Spinal cord (tissue), 10 donors: ENCODE data around the gene SHC3. TPM values are rescaled to one million over a fixed set of nuclear protein-coding genes. Genes with fewer than 3 reads are reported as not detected.
A peak's percentile ranks its signal among the peaks of the same experiment; 100 is the strongest.

Source experiments
- DNase-seq, 6 donors: peaks; one replicate each; pipeline versions ENCODE4 v3.0.0 to v3.0.0-alpha.2; 2013 to 2015; ENCODE audit warnings: low spot score in 6 of 6, low read depth in 4 of 6
- H3K27ac ChIP-seq: one replicate; pipeline ENCODE4 v1.5.1; 2013; ENCODE audit warnings: low read depth, low read length, control low read depth
- H3K27me3 ChIP-seq: one replicate; pipeline ENCODE4 v1.6.1; 2013; ENCODE audit warnings: low read length; ENCODE audit not compliant: control insufficient read depth, insufficient read depth
- H3K36me3 ChIP-seq: one replicate; pipeline ENCODE4 v1.6.1; 2013; ENCODE audit warnings: low read length; ENCODE audit not compliant: control insufficient read depth, insufficient read depth
- H3K4me1 ChIP-seq: one replicate; pipeline ENCODE4 v1.6.1; 2013; ENCODE audit warnings: low read length; ENCODE audit not compliant: control insufficient read depth, insufficient read depth
- H3K4me3 ChIP-seq: one replicate; pipeline ENCODE4 v1.5.1; 2013; ENCODE audit warnings: low read depth, low read length, control low read depth
- H3K9me3 ChIP-seq: one replicate; pipeline ENCODE4 v1.6.1; 2013; ENCODE audit warnings: low read length; ENCODE audit not compliant: control insufficient read depth, insufficient read depth
- WGBS: methylation state at CpG from one replicate; pipeline ENCODE4 v1.1.5; 2013; ENCODE audit warnings: missing lambda C conversion rate; ENCODE audit not compliant: insufficient coverage; 5-methylcytosine and 5-hydroxymethylcytosine counted together
- long read RNA-seq, 4 donors: transcript quantifications; one replicate each; lab custom pipeline, GENCODE V29; 2026
- polyA plus RNA-seq, 2 donors: library from polyadenylated mRNA; unstranded; fragments of 120-200 nt; gene quantifications; one replicate each; pipeline ENCODE4 v1.2.1, GENCODE V29; 2013; ENCODE audit not compliant: insufficient read length in 2 of 2
- total RNA-seq, 2 donors: library from RNA; depleted of rRNA in 1 of 2; stranded (reverse); fragments of 120-200 nt in 1 of 2; fragments of >200 nt in 1 of 2; gene quantifications; one replicate each; pipeline versions ENCODE4 v1.2.3 to v1.2.4, GENCODE V29; 2013 to 2014
- donor health status: healthy.

SHC3 gene, protein sequence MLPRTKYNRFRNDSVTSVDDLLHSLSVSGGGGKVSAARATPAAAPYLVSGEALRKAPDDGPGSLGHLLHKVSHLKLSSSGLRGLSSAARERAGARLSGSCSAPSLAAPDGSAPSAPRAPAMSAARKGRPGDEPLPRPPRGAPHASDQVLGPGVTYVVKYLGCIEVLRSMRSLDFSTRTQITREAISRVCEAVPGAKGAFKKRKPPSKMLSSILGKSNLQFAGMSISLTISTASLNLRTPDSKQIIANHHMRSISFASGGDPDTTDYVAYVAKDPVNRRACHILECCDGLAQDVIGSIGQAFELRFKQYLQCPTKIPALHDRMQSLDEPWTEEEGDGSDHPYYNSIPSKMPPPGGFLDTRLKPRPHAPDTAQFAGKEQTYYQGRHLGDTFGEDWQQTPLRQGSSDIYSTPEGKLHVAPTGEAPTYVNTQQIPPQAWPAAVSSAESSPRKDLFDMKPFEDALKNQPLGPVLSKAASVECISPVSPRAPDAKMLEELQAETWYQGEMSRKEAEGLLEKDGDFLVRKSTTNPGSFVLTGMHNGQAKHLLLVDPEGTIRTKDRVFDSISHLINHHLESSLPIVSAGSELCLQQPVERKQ
- total RNA-seq, result 10 to 100 TPM; 15.5 to 29.8 TPM
- 10 to 100 TPM; 30.4 to 50.3 TPM for polyA plus RNA-seq
- long read RNA-seq, donor 1, full-length matches to known transcripts, result 6 of 11 reads
- long read RNA-seq, donor 1, partial matches to known transcripts, result 5 of 11 reads
- long read RNA-seq, donor 1, other reads (novel, unspliced or antisense), result 0 of 11 reads
- long read RNA-seq, donor 2, full-length matches to known transcripts, result 3 of 3 reads
- long read RNA-seq, donor 2, partial matches to known transcripts, result 0 of 3 reads
- long read RNA-seq, donor 2, other reads (novel, unspliced or antisense), result 0 of 3 reads
- long read RNA-seq, donor 3, full-length matches to known transcripts, result 4 of 4 reads
- long read RNA-seq, donor 3, partial matches to known transcripts, result 0 of 4 reads
- long read RNA-seq, donor 3, other reads (novel, unspliced or antisense), result 0 of 4 reads
- long read RNA-seq, donor 4, full-length matches to known transcripts, result 1 of 1 reads
- long read RNA-seq, donor 4, partial matches to known transcripts, result 0 of 1 reads
- long read RNA-seq, donor 4, other reads (novel, unspliced or antisense), result 0 of 1 reads

- Histone ChIP-seq H3K9me3 (no peaks in the 10 kb centered on the region), H3K27me3 (peaks cover 10% of the 10 kb centered on the region), H3K4me1 (peaks cover 27% of the 10 kb centered on the region), H3K4me3 (peak within 1 kb of the TSS; percentile 54), H3K36me3 (no peaks in the 10 kb centered on the region), H3K27ac (peak within 1 kb of the TSS; percentile 92)
- DNase-seq, result peak in 2 of 6 donors; percentile 28 to 72
- WGBS, result under 1% methylated on average over 96 of the region's 96 CpGs
Observed at GRCh38 chr9:89177944-89178829, at the start of gene SHC3. TSS of gene SHC3 (minus strand) at chr9:89178818. CDS start at chr9:89178460, 358 bp downstream.

DNA sequence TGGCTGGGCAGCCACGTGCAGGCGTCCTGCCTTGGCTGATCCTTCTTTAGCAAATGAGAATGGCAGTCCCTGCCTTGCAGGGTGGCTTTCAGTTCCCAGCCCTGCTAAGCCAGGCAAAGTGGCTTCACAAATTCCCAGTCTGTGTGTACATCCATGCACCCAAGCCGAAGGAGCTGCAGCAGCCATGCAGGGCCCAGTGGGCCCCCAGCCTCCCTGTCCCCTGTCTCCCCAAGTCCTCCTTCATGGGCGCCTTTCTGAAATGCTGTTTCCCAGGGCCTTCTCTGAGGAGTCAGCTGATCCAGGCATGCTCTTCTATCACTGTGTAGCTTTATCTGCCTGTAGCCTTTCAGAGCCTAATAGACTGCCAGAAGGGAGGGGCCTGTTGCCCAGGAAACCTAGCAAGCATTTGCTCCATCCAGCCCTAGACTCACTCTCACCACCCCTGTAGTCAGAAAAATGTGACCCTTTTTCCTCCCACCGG, 47.4 kb upstream of the SHC3 start:
- H3K4me1 ChIP-seq, result peaks cover 10% of the 10 kb centered on the region
- WGBS, result 15% methylated on average over 5 of the region's 5 CpGs
- H3K4me3 ChIP-seq, result no peak overlapping the region
- no peaks in the 10 kb centered on the region for H3K9me3 ChIP-seq
- no peaks in the 10 kb centered on the region for H3K27me3 ChIP-seq
- DNase-seq, result peak; percentile 61 to 93 (median 74)
- no peaks in the 10 kb centered on the region for H3K36me3 ChIP-seq
- peak overlapping the region; percentile 53 for H3K27ac ChIP-seq

GRCh38 chr9:89225587-89225986, 47.0 kb upstream of the SHC3 start:
- H3K4me1 ChIP-seq, result peaks cover 10% of the 10 kb centered on the region
- 21% methylated on average over 2 of the region's 5 CpGs for WGBS
- H3K27me3 ChIP-seq, result no peaks in the 10 kb centered on the region
- peak overlapping the region; percentile 53 for H3K27ac ChIP-seq
- no peaks in the 10 kb centered on the region for H3K36me3 ChIP-seq
- H3K4me3 ChIP-seq, result no peak overlapping the region
- peak in 1 of 6 donors; percentile 15 for DNase-seq
- no peaks in the 10 kb centered on the region for H3K9me3 ChIP-seq

- Histone ChIP-seq H3K9me3 (no peaks in the 10 kb centered on the region), H3K4me1 (peaks cover 10% of the 10 kb centered on the region), H3K27me3 (no peaks in the 10 kb centered on the region), H3K4me3 (no peak overlapping the region), H3K27ac (peak overlapping the region; percentile 53), H3K36me3 (no peaks in the 10 kb centered on the region)
- 40% methylated on average over 1 of the region's 4 CpGs for WGBS
- DNase-seq, result peak in 3 of 6 donors; percentile 19 to 67 (median 40)
Observed at GRCh38 chr9:89225036-89225435, 46.4 kb upstream of the SHC3 start.

DNA sequence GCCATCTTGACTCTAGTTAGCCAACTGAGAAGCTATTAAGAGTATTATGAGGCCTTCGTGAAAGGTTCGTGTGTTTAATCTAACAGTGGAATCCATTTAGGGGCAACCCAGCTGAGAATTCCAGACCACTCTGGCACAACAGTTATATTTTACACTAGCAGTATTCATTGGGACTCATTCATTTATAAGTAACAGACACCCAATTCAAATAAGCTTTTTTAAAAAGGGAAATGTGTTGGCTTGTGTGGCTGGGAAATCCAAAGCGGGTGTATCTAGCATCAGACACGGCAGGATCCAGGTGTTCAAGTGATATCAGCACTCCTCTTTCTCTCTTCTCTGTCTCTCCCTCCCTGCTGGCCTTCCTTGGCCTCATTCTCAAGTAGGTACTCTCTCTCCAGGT, 46.0 kb upstream of the SHC3 start:
- peaks cover 10% of the 10 kb centered on the region for H3K4me1 ChIP-seq
- H3K9me3 ChIP-seq, result no peaks in the 10 kb centered on the region
- H3K4me3 ChIP-seq, result no peak overlapping the region
- no peaks in the 10 kb centered on the region for H3K36me3 ChIP-seq
- H3K27me3 ChIP-seq, result no peaks in the 10 kb centered on the region
- DNase-seq, result peak in 3 of 6 donors; percentile 23 to 64 (median 55)
- H3K27ac ChIP-seq, result peak overlapping the region; percentile 54
- 54% methylated on average over 2 of the region's 4 CpGs for WGBS

DNA sequence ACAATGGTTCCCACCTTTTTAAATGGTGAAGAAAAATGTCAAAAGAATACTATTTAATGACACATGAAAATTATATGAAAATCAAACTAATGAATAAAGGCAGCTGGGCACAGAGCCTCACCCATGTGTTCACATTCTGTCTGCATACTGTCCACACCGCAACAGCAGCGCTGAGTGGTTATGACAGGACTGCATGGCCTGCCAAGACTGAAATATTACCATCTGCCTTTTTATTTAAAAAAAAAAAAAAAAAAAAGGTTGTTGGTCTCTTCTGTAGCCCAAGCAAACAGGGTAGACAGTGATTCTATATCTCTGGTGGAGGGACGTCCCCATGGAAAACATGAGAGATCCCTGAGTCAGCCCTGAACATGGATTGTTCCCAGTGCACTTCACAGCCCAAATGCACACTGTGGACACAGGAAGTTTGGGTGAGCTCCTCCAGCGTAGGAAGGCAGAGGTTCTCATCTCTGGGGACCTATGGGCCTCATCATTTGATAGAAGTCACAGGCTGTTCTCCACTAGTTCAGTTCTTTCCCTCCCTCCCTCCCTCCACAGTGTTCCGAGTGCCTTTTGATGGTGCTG, 44.9 kb upstream of the SHC3 start:
- H3K4me3 ChIP-seq, result no peak overlapping the region
- DNase-seq, result peak in 1 of 6 donors; percentile 63
- H3K4me1 ChIP-seq, result peaks cover 15% of the 10 kb centered on the region
- H3K27ac ChIP-seq, result peak overlapping the region; percentile 54
- 100% methylated on average over 2 of the region's 5 CpGs for WGBS
- no peaks in the 10 kb centered on the region for H3K36me3 ChIP-seq
- no peaks in the 10 kb centered on the region for H3K27me3 ChIP-seq
- no peaks in the 10 kb centered on the region for H3K9me3 ChIP-seq

DNA sequence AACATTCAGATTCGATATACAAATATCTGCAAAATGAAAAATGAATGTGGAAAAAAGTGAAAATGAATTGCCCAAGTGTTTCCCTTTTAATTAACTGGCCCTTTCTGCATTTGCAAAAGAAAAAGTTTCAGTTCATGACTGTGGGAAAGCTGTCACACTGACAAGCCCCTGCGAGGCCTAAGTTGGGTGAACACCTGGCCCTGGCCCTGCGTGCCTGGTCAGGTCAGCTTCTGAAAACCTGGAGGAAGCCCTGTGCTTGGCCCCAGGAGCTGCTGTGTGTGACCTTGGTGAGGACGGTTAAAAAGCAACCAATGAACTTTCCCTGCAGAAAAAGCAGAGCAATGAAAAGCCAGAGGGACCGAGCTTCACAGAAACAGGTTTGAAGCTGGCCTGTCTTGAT, 41.0 kb upstream of the SHC3 start:
- Histone ChIP-seq H3K4me3 (no peak overlapping the region), H3K36me3 (no peaks in the 10 kb centered on the region), H3K9me3 (no peaks in the 10 kb centered on the region), H3K27me3 (no peaks in the 10 kb centered on the region), H3K27ac (no peak overlapping the region), H3K4me1 (peaks cover 10% of the 10 kb centered on the region)
- WGBS, result 93% methylated on average over 2 of the region's 5 CpGs
- no peak for DNase-seq

GRCh38 chr9:89218040-89218928, 39.7 kb upstream of the SHC3 start:
- 9% methylated on average over 4 of the region's 11 CpGs for WGBS
- Histone ChIP-seq H3K36me3 (no peaks in the 10 kb centered on the region), H3K4me1 (peaks cover 10% of the 10 kb centered on the region), H3K9me3 (no peaks in the 10 kb centered on the region), H3K27me3 (no peaks in the 10 kb centered on the region), H3K27ac (no peak overlapping the region), H3K4me3 (no peak overlapping the region)
- peak; percentile 58 to 98 (median 74) for DNase-seq
